Fibroblast of lung (primary cell): Measurements from ENCODE around the gene TMCC2. TPM values are rescaled to one million over a fixed set of nuclear protein-coding genes. Genes with fewer than 3 reads are reported as not detected.

ENCODE experiments used
- DNase-seq, 2 donors: peaks; one replicate each; pipeline versions ENCODE4 v3.0.0 to v3.0.0-alpha.2; 2010; ENCODE audit warnings: low read depth in 2 of 2
- H2AFZ ChIP-seq: 2 replicates; pipeline ENCODE4 v1.5.1; 2012; ENCODE audit warnings: low read length, control low read depth, inconsistent platforms
- H3K27ac ChIP-seq: 2 replicates; pipeline ENCODE4 v1.5.1; 2011; ENCODE audit warnings: low read length, control low read depth; ENCODE audit not compliant: insufficient read depth
- H3K27me3 ChIP-seq: 2 replicates; pipeline ENCODE4 v1.5.1; 2011; ENCODE audit warnings: mild to moderate bottlenecking, low read length; ENCODE audit not compliant: control insufficient read depth, insufficient read depth
- H3K36me3 ChIP-seq: 2 replicates; pipeline ENCODE4 v1.5.1; 2011; ENCODE audit warnings: low read length; ENCODE audit not compliant: control insufficient read depth, insufficient read depth
- H3K4me1 ChIP-seq: 2 replicates; pipeline ENCODE4 v1.5.1; 2011; ENCODE audit warnings: low read length; ENCODE audit not compliant: control insufficient read depth, insufficient read depth; ENCODE audit errors: extremely low read depth
- H3K4me2 ChIP-seq: 2 replicates; pipeline ENCODE4 v1.5.1; 2011; ENCODE audit warnings: low read length, control low read depth; ENCODE audit not compliant: insufficient read depth; ENCODE audit errors: extremely low read depth
- H3K4me3 ChIP-seq, 4 experiments: fragments of 200-600 bp in 1 of 4; sonication (generic) in 1 of 4; replicated peaks in 1 of 4; 2 replicates each; pipeline ENCODE4 v1.5.1; 2011 to 2016; ENCODE audit warnings: low read length in 4 of 4, low read depth in 3 of 4, mild to moderate bottlenecking in 3 of 4, control low read depth in 2 of 4, inconsistent platforms in 1 of 4, mixed read lengths in 1 of 4; ENCODE audit not compliant: insufficient read depth in 1 of 4; ENCODE audit errors: control extremely low read depth in 1 of 4
- H3K79me2 ChIP-seq: 2 replicates; pipeline ENCODE4 v1.5.1; 2012; ENCODE audit warnings: mild to moderate bottlenecking, low read length, inconsistent platforms; ENCODE audit not compliant: control insufficient read depth, insufficient read depth
- H3K9ac ChIP-seq: 2 replicates; pipeline ENCODE4 v1.5.1; 2011; ENCODE audit warnings: mild to moderate bottlenecking, low read length, control low read depth; ENCODE audit not compliant: insufficient read depth
- H3K9me3 ChIP-seq: 2 replicates; pipeline ENCODE4 v1.5.1; 2012; ENCODE audit warnings: low read depth, low read length; ENCODE audit not compliant: control insufficient read depth, insufficient read depth
- H4K20me1 ChIP-seq: 2 replicates; pipeline ENCODE4 v1.5.1; 2011; ENCODE audit warnings: low read length; ENCODE audit not compliant: control insufficient read depth, insufficient read depth; ENCODE audit errors: extremely low read depth
- EZH2 ChIP-seq: IDR thresholded peaks from 2 replicates; pipeline ENCODE4 v1.5.1; 2012; ENCODE audit warnings: low read length, control low read depth, mild to moderate bottlenecking; ENCODE audit errors: missing control alignments
- polyA plus RNA-seq, 2 donors: library from polyadenylated mRNA; depleted of rRNA in 1 of 2; stranded (reverse) in 1 of 2; unstranded in 1 of 2; fragments of >200 nt; gene quantifications; 2 replicates each; pipeline ENCODE4 v1.2.1, GENCODE V29; 2011 to 2012; ENCODE audit warnings: missing spikeins in 1 of 2
- total RNA-seq: library from RNA; depleted of rRNA; stranded (reverse); fragments of >200 nt; gene quantifications from 2 replicates; pipeline ENCODE4 v1.2.1, GENCODE V29; 2014
- TF ChIP-seq, protein P1 (sequence below), 2 donors: IDR thresholded peaks in 1 of 2; conservative IDR thresholded peaks in 1 of 2; 1 replicate in 1 of 2; 2 replicates in 1 of 2; pipeline ENCODE4 v1.5.1; 2011 to 2012; ENCODE audit warnings: low read length in 2 of 2, control low read depth in 1 of 2, inconsistent platforms in 1 of 2, low read depth in 1 of 2, mild to moderate bottlenecking in 1 of 2

The TMCC2 gene
- total and polyA plus RNA-seq, 2 donors (not counting 1 experiment from before 2014, with no cell fraction given) = 2.3 to 6.9 TPM

DNA sequence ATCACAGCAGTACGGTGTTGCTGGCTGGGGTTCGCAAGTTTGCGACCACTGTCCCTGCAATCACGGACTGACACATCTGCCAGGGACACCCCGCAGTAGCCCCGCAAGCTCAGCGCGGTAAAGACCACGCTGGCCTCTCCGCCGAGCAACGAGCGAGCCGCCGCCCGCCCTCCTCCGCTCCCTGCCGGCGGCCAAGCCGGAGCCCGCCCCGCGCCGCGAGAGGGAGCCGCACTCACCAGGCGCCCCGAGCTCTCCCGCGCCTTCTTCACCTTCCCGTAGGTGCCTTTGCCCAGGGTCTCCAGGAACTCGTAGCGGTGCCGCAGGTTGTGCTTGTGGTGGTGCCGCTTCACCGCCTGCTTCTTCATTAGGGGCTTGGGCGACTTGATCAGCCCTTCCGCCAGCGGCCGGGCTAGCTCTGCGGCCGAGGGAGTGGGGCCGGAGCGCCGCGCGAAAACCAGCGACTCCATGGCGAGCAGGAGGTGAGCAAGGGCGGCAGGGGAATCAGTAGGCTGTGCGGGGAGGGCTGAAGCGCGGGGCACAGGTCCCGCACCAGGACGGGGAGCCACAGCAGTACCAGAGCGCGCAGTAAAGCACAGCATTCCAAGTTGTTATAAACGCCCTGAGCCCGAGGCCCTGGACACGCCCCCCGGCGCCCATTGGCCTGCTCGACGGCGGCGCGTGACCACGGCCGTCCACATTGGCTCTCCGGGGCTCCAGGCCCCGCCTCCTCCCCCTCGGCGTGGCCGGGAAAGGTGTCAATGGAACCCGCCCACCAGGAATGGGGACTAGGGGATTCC is 93.6 kb downstream of the TMCC2 start, which contains the start of gene NUAK2:
Gene NUAK2 (minus strand): TSS at position 584 of the 797 bp plus-strand sequence. CDS start 117 bp downstream, at position 467.
- H3K9ac ChIP-seq = peak within 1 kb of the TSS; percentile 87
- TF ChIP-seq EZH2 = no peak
- TF ChIP-seq, protein P1, sequence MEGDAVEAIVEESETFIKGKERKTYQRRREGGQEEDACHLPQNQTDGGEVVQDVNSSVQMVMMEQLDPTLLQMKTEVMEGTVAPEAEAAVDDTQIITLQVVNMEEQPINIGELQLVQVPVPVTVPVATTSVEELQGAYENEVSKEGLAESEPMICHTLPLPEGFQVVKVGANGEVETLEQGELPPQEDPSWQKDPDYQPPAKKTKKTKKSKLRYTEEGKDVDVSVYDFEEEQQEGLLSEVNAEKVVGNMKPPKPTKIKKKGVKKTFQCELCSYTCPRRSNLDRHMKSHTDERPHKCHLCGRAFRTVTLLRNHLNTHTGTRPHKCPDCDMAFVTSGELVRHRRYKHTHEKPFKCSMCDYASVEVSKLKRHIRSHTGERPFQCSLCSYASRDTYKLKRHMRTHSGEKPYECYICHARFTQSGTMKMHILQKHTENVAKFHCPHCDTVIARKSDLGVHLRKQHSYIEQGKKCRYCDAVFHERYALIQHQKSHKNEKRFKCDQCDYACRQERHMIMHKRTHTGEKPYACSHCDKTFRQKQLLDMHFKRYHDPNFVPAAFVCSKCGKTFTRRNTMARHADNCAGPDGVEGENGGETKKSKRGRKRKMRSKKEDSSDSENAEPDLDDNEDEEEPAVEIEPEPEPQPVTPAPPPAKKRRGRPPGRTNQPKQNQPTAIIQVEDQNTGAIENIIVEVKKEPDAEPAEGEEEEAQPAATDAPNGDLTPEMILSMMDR (conservative IDR thresholded peaks at IDR 0.05 in 1 of 2, IDR thresholded peaks at IDR 0.05 in 1 of 2; ENCODE audit: low read depth in 1 of 2, low read length in 2 of 2) = peak; percentile 23 to 25
- no peaks in the 10 kb centered on the region for H3K27me3 ChIP-seq
- peak within 1 kb of the TSS; percentile 79 for H3K27ac ChIP-seq
- peak within 1 kb of the TSS; percentile 71 to 93 (median 90) for H3K4me3 ChIP-seq
- H3K4me2 ChIP-seq = peak within 1 kb of the TSS; percentile 91
- H3K79me2 ChIP-seq = peaks cover 49% of the 10 kb centered on the region
- no peaks in the 10 kb centered on the region for H4K20me1 ChIP-seq
- DNase-seq = peak; percentile 82 to 89
- peak within 1 kb of the TSS; percentile 66 for H2AFZ ChIP-seq
- no peaks in the 10 kb centered on the region for H3K9me3 ChIP-seq
- peaks cover 1% of the 10 kb centered on the region for H3K36me3 ChIP-seq
- peaks cover 20% of the 10 kb centered on the region for H3K4me1 ChIP-seq

DNA sequence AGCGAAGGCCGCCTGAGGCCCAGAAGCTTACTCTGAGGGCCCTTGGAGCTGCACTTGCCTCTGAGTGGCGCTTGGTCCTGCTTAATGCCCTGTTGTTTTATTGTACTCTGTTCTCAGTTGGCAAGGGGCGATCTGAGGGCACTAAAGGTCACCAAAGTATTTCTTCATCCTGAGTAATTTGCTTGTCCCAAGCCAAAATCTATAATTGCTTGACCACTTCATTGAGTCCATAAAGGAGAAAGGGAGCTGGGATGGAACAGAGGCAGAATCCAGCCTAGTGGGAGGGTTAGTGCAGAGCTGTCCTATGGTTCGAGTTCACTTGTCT is 94.2 kb downstream of the TMCC2 start:
- H3K4me2 ChIP-seq = peak overlapping the region; percentile 21
- H3K27ac ChIP-seq = no peak overlapping the region
- peaks cover 20% of the 10 kb centered on the region for H3K4me1 ChIP-seq
- no peaks in the 10 kb centered on the region for H4K20me1 ChIP-seq
- DNase-seq = no peak
- peak overlapping the region in 2 of 4 experiments; percentile 21 to 93 for H3K4me3 ChIP-seq
- H3K79me2 ChIP-seq = peaks cover 43% of the 10 kb centered on the region
- no peak overlapping the region for H3K9ac ChIP-seq
- TF ChIP-seq EZH2 = no peak
- TF ChIP-seq, protein P1 (conservative IDR thresholded peaks at IDR 0.05 in 1 of 2, IDR thresholded peaks at IDR 0.05 in 1 of 2; ENCODE audit: low read depth in 1 of 2, low read length in 2 of 2) = no peak
- H3K9me3 ChIP-seq = no peaks in the 10 kb centered on the region
- H2AFZ ChIP-seq = no peak overlapping the region
- peaks cover 2% of the 10 kb centered on the region for H3K27me3 ChIP-seq
- H3K36me3 ChIP-seq = peaks cover 1% of the 10 kb centered on the region

Other genes starting within 250 kb of the TMCC2 start
- not detected in 2 replicates for gene CNTN2, start 184.7 kb upstream of the TMCC2 start, total RNA-seq
- gene CNTN2, start 184.7 kb upstream of the TMCC2 start, polyA plus RNA-seq = not detected in 2 replicates
- 1.8 and 2.3 TPM in 2 replicates for gene TMEM81, start 143.5 kb upstream of the TMCC2 start, total RNA-seq
- gene TMEM81, start 143.5 kb upstream of the TMCC2 start, polyA plus RNA-seq = 1.9 and 2.1 TPM in 2 replicates
- 19.8 and 22.1 TPM in 2 replicates for gene RBBP5, start 106.0 kb upstream of the TMCC2 start, total RNA-seq
- gene RBBP5, start 106.0 kb upstream of the TMCC2 start, polyA plus RNA-seq = 16.4 and 19.9 TPM in 2 replicates
- gene DSTYK, start 16.2 kb upstream of the TMCC2 start, total RNA-seq = 24.9 and 42.6 TPM in 2 replicates
- 20.6 and 24.5 TPM in 2 replicates for gene DSTYK, start 16.2 kb upstream of the TMCC2 start, polyA plus RNA-seq
- 1.0 and 1.7 TPM in 2 replicates for gene NUAK2, start 93.8 kb downstream of the TMCC2 start, total RNA-seq
- 2.0 and 4.9 TPM in 2 replicates for gene NUAK2, start 93.8 kb downstream of the TMCC2 start, polyA plus RNA-seq
- not detected in 2 replicates for gene KLHDC8A, start 129.0 kb downstream of the TMCC2 start, total RNA-seq
- gene KLHDC8A, start 129.0 kb downstream of the TMCC2 start, polyA plus RNA-seq = not detected in 2 replicates
- gene LEMD1, start 194.1 kb downstream of the TMCC2 start, total RNA-seq = not detected in 2 replicates
- not detected in 2 replicates for gene LEMD1, start 194.1 kb downstream of the TMCC2 start, polyA plus RNA-seq
- gene BLACAT1, start 228.1 kb downstream of the TMCC2 start, total RNA-seq = not detected in 2 replicates
- gene BLACAT1, start 228.1 kb downstream of the TMCC2 start, polyA plus RNA-seq = not detected in 2 replicates